Anterior cingulate cortex (tissue), 58 donors: ENCODE data around the gene LYST.
A peak's percentile ranks its signal among the peaks of the same experiment; 100 is the strongest.
"Not testable (repeated sequence)": the region's sequence is repeated elsewhere in the genome, so short reads cannot be mapped to it uniquely, and the experiment has no call there.

ENCODE experiments used
- DNase-seq, 58 donors: peaks; one replicate each; lab custom pipeline; 2025; lab: John Stamatoyannopoulos, UW

LYST gene

GRCh38 chr1:235675152-235675890 lies 191.4 kb downstream of the LYST start:
- no peak for DNase-seq

GRCh38 chr1:235673981-235674380 lies 192.7 kb downstream of the LYST start:
- DNase-seq = no peak

- DNase-seq = no peak
These were observed 194.7 kb downstream of the LYST start for GRCh38 chr1:235671992-235672391.

GRCh38 chr1:235670157-235670776 lies 196.4 kb downstream of the LYST start:
- DNase-seq = no peak

- DNase-seq = no peak
These were observed 197.4 kb downstream of the LYST start for GRCh38 chr1:235669277-235669676.

- DNase-seq = no peak
These were observed 203.1 kb downstream of the LYST start for GRCh38 chr1:235663628-235664027.

GRCh38 chr1:235661568-235661967 lies 205.1 kb downstream of the LYST start:
- no peak for DNase-seq

GRCh38 chr1:235659186-235659771 lies 207.4 kb downstream of the LYST start:
- DNase-seq = no peak

- DNase-seq = no peak
These were observed 208.8 kb downstream of the LYST start for GRCh38 chr1:235657747-235658526.

- no peak for DNase-seq
These were observed 209.4 kb downstream of the LYST start for GRCh38 chr1:235657269-235657668.

- DNase-seq = no peak
These were observed 214.3 kb downstream of the LYST start for GRCh38 chr1:235652364-235652763.

GRCh38 chr1:235651170-235651806 lies 215.4 kb downstream of the LYST start:
- no peak for DNase-seq

GRCh38 chr1:235650341-235651169 lies 216.2 kb downstream of the LYST start:
- DNase-seq = no peak

GRCh38 chr1:235649368-235650163 lies 217.1 kb downstream of the LYST start, which contains the start of gene GNG4:
TSS of gene GNG4 (minus strand) at chr1:235649784. CDS start at chr1:235583838, 65,946 bp downstream.
- DNase-seq = peak in 7 of 58 donors; percentile 8 to 39 (median 21)

GRCh38 chr1:235648954-235649367 lies 217.7 kb downstream of the LYST start:
- peak in 2 of 58 donors; percentile 16 to 18 for DNase-seq

GRCh38 chr1:235648407-235648907 lies 218.2 kb downstream of the LYST start:
- DNase-seq = peak in 1 of 58 donors; percentile 14

- not testable (repeated sequence) for DNase-seq
These were observed 219.2 kb downstream of the LYST start for GRCh38 chr1:235647537-235647936.

GRCh38 chr1:235646463-235646862 lies 220.2 kb downstream of the LYST start:
- no peak for DNase-seq
